Hepatocyte (in vitro differentiated cells): ENCODE measurements around the gene TNS3.

Source experiments
- CTCF ChIP-seq: fragments of 200-600 bp; sonication (generic); IDR thresholded peaks from 2 replicates; pipeline ENCODE4 v1.5.1; 2016; ENCODE audit warnings: antibody characterized with exemption, mild to moderate bottlenecking; ENCODE audit not compliant: poor library complexity
- EZH2 ChIP-seq: fragments of 200-600 bp; sonication (generic); IDR thresholded peaks from 2 replicates; pipeline ENCODE4 v1.6.1; 2016; ENCODE audit warnings: antibody characterized with exemption, mild to moderate bottlenecking, borderline replicate concordance

DNA sequence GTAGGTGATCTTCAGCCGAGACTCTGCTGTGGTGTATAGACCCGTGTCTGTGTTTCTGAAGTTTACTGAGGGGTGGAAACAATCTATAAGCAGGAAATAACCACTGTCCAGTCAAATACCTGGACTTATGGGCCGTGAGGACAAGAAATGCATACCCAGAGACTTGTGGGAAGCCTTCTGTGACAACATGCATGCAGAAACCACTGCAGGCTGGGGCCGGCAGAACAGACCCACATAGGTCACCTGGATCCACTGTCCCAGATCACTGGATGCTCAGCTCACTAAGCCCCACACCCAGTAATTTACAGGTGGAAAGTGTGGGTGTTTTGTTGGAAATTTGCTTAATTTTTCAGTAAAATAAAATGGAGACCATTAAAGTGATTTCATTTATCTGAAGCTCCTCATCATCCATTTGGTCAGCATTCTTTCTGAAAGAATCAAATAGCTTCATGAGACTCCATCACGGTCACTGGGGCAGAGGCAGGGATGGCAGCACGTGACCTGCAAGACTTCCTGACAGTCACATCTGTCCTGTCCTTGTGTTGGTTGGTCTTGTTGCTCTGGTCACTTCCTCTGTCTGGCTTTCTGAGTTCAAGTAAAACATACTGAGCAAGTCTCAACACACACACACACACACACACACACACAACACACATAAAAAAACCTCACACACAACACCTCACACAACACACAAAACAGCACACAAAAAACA lies 108.3 kb downstream of the TNS3 start:
- TF ChIP-seq CTCF, result no peak
- TF ChIP-seq EZH2, result no peak
